CD14-positive monocyte (primary cell): ENCODE data around the gene COA6. TPM values are rescaled to one million over a fixed set of nuclear protein-coding genes. Genes with fewer than 3 reads are reported as not detected.

Experiments
- DNase-seq, 3 donors: peaks; one replicate each; pipeline ENCODE4 v3.0.0-alpha.2; 2011 to 2022
- H2AFZ ChIP-seq: 2 replicates; pipeline ENCODE4 v1.6.0; 2012; ENCODE audit warnings: mild to moderate bottlenecking, low read depth, low read length, inconsistent platforms; ENCODE audit not compliant: insufficient read depth, poor library complexity, severe bottlenecking
- H3K27ac ChIP-seq, 2 donors: 1 replicate in 1 of 2; 2 replicates in 1 of 2; pipeline ENCODE4 v1.5.1; 2012 to 2013; ENCODE audit warnings: low read length in 2 of 2, control low read depth in 1 of 2, inconsistent platforms in 1 of 2, low read depth in 1 of 2, mild to moderate bottlenecking in 1 of 2
- H3K27me3 ChIP-seq, 2 donors: one replicate each; pipeline versions ENCODE4 v1.6.0 to v1.6.1; 2011 to 2013; ENCODE audit warnings: low read length in 2 of 2; ENCODE audit not compliant: control insufficient read depth in 2 of 2, insufficient read depth in 2 of 2
- H3K36me3 ChIP-seq, 2 donors: replicated peaks in 1 of 2; 1 replicate in 1 of 2; 2 replicates in 1 of 2; pipeline versions ENCODE4 v1.5.1 to v1.6.1; 2012 to 2013; ENCODE audit warnings: low read length in 2 of 2, control low read depth in 1 of 2, inconsistent platforms in 1 of 2, mild to moderate bottlenecking in 1 of 2; ENCODE audit not compliant: insufficient read depth in 2 of 2, control insufficient read depth in 1 of 2
- H3K4me1 ChIP-seq, 2 donors: 1 replicate in 1 of 2; 2 replicates in 1 of 2; pipeline versions ENCODE4 v1.5.1 to v1.6.1; 2012 to 2013; ENCODE audit warnings: low read length in 2 of 2, control low read depth in 1 of 2, inconsistent platforms in 1 of 2, mild to moderate bottlenecking in 1 of 2, moderate library complexity in 1 of 2; ENCODE audit not compliant: insufficient read depth in 2 of 2, control insufficient read depth in 1 of 2
- H3K4me2 ChIP-seq: replicated peaks from 2 replicates; pipeline ENCODE3; 2012; ENCODE audit warnings: low read length, moderate library complexity, mild to moderate bottlenecking; ENCODE audit not compliant: poor library complexity, severe bottlenecking; ENCODE audit errors: extremely low read depth
- H3K4me3 ChIP-seq, 3 experiments: fragments of 200-600 bp in 1 of 3; sonication (generic) in 1 of 3; replicated peaks in 1 of 3; 1 replicate in 2 of 3; 2 replicates in 1 of 3; pipeline ENCODE4 v1.5.1; 2011 to 2013; ENCODE audit warnings: low read length in 3 of 3, mild to moderate bottlenecking in 3 of 3, control low read depth in 2 of 3, low read depth in 2 of 3, inconsistent platforms in 1 of 3, moderate library complexity in 1 of 3
- H3K79me2 ChIP-seq: 2 replicates; pipeline ENCODE4 v1.6.0; 2012; ENCODE audit warnings: mild to moderate bottlenecking, control low read depth, inconsistent platforms, low read length, moderate library complexity; ENCODE audit not compliant: insufficient read depth
- H3K9ac ChIP-seq: 2 replicates; pipeline ENCODE4 v1.6.0; 2017; ENCODE audit warnings: low read length, mild to moderate bottlenecking; ENCODE audit not compliant: insufficient read depth, poor library complexity, severe bottlenecking
- H3K9me3 ChIP-seq, 2 donors: replicated peaks in 1 of 2; 1 replicate in 1 of 2; 2 replicates in 1 of 2; pipeline versions ENCODE4 v1.5.1 to v1.6.1; 2012 to 2013; ENCODE audit warnings: low read length in 2 of 2, control low read depth in 1 of 2; ENCODE audit not compliant: control insufficient read depth in 1 of 2, insufficient read depth in 1 of 2
- H4K20me1 ChIP-seq: 2 replicates; pipeline ENCODE4 v1.6.0; 2012; ENCODE audit warnings: mild to moderate bottlenecking, low read length, control low read depth, moderate library complexity; ENCODE audit not compliant: insufficient read depth
- H3K27ac Mint-ChIP-seq, 7 donors: one replicate each; pipeline ENCODE4 v1.8.0; 2020; ENCODE audit warnings: mild to moderate bottlenecking in 7 of 7, mixed read lengths in 7 of 7, moderate library complexity in 6 of 7, inconsistent platforms in 2 of 7
- H3K27me3 Mint-ChIP-seq, 3 donors: one replicate each; pipeline ENCODE4 v1.8.0; 2021 to 2022; ENCODE audit warnings: low read depth in 3 of 3, mild to moderate bottlenecking in 3 of 3, mixed read lengths in 3 of 3, moderate library complexity in 3 of 3, inconsistent platforms in 1 of 3
- H3K36me3 Mint-ChIP-seq, 2 donors: one replicate each; pipeline ENCODE4 v1.8.0; 2020; ENCODE audit warnings: mixed read lengths in 2 of 2, inconsistent platforms in 1 of 2, mild to moderate bottlenecking in 1 of 2
- H3K4me1 Mint-ChIP-seq: one replicate; pipeline ENCODE4 v1.8.0; 2020; ENCODE audit warnings: mild to moderate bottlenecking, mixed read lengths
- H3K4me3 Mint-ChIP-seq, 2 donors: one replicate each; pipeline ENCODE4 v1.8.0; 2020; ENCODE audit warnings: mild to moderate bottlenecking in 2 of 2, mixed read lengths in 2 of 2, moderate library complexity in 1 of 2
- H3K9me3 Mint-ChIP-seq, 7 donors: one replicate each; pipeline ENCODE4 v1.8.0; 2020 to 2022; ENCODE audit warnings: mixed read lengths in 7 of 7, mild to moderate bottlenecking in 6 of 7, moderate library complexity in 6 of 7, inconsistent platforms in 2 of 7
- CTCF ChIP-seq: fragments of 200-600 bp; IDR thresholded peaks from one replicate; pipeline ENCODE4 v1.8.0; 2022; ENCODE audit warnings: antibody characterized with exemption, mild to moderate bottlenecking
- WGBS: methylation state at CpG from one replicate; pipeline ENCODE4 v1.1.5; 2013; ENCODE audit warnings: missing lambda C conversion rate; ENCODE audit not compliant: insufficient coverage; 5-methylcytosine and 5-hydroxymethylcytosine counted together
- intact Hi-C, 2 donors: fragments of 100-400 bp; cut with micrococcal nuclease; formaldehyde crosslinking; loops; one replicate each; pipeline versions ENCODE4 v1.15.0 to v1.15.1; 2023
- polyA plus RNA-seq, 3 donors: library from polyadenylated mRNA; depleted of rRNA in 1 of 3; unstranded in 2 of 3; stranded (reverse) in 1 of 3; fragments of 300-500 nt in 2 of 3; fragments of >200 nt in 1 of 3; fragmentation: Illumina TruSeq in 2 of 3; gene quantifications; 1 replicate in 2 of 3; 2 replicates in 1 of 3; pipeline ENCODE4 v1.2.3, GENCODE V29; 2012 to 2021

COA6 gene
- polyA plus RNA-seq, 3 donors: 7.2 to 55.5 (median 46.3) TPM

- no peaks in the 10 kb centered on the region for H3K4me1 Mint-ChIP-seq
These were observed 33.6 kb downstream of the COA6 start for GRCh38 chr1:234406871-234407270.

GRCh38 chr1:234408757-234409156 lies 35.5 kb downstream of the COA6 start:
- H3K27me3 ChIP-seq: no peaks in the 10 kb centered on the region
- no peaks in the 10 kb centered on the region for H3K4me1 Mint-ChIP-seq
- WGBS: 96% methylated on average over 4 of the region's 9 CpGs
- H4K20me1 ChIP-seq: no peaks in the 10 kb centered on the region
- peaks cover 44 to 46% of the 10 kb centered on the region in 2 donors for H3K36me3 Mint-ChIP-seq
- peak overlapping the region in 3 of 7 donors; percentile 6 to 42 (median 11) for H3K27ac Mint-ChIP-seq
- no peaks in the 10 kb centered on the region for H3K9me3 ChIP-seq
- H3K4me2 ChIP-seq: no peak overlapping the region
- H2AFZ ChIP-seq: no peak overlapping the region
- no peak for DNase-seq
- no peak for TF ChIP-seq CTCF
- H3K4me3 ChIP-seq: no peak overlapping the region
- no peaks in the 10 kb centered on the region for H3K4me1 ChIP-seq
- no peaks in the 10 kb centered on the region for H3K9me3 Mint-ChIP-seq
- H3K27ac ChIP-seq: no peak overlapping the region
- intact Hi-C loops: loop anchor here in 1 of 2 donors (10.0 kb wide), 1 partner anchor 84 kb away; no protein-coding TSS in a partner anchor
- no peaks in the 10 kb centered on the region for H3K79me2 ChIP-seq
- no peaks in the 10 kb centered on the region for H3K27me3 Mint-ChIP-seq
- no peak overlapping the region for H3K9ac ChIP-seq
- no peak overlapping the region for H3K4me3 Mint-ChIP-seq
- H3K36me3 ChIP-seq: peaks cover 20 to 50% of the 10 kb centered on the region in 2 donors

More at GRCh38 chr1:234406871-234407270, 33.6 kb downstream of the COA6 start:
- H3K4me3 ChIP-seq: no peak overlapping the region
- H3K9me3 ChIP-seq: no peaks in the 10 kb centered on the region
- no peak overlapping the region for H3K27ac Mint-ChIP-seq
- H3K4me2 ChIP-seq: no peak overlapping the region
- no peak for DNase-seq
- no peak overlapping the region for H3K4me3 Mint-ChIP-seq
- H3K27me3 Mint-ChIP-seq: no peaks in the 10 kb centered on the region
- no peak for TF ChIP-seq CTCF
- H3K9ac ChIP-seq: no peak overlapping the region
- H3K36me3 ChIP-seq: peaks cover 13 to 34% of the 10 kb centered on the region in 2 donors
- intact Hi-C loops: loop anchor here in 1 of 2 donors (10.0 kb wide), 1 partner anchor 82 kb away; no protein-coding TSS in a partner anchor
- WGBS: 100% methylated on average over 2 of the region's 4 CpGs
- peaks cover 27 to 36% of the 10 kb centered on the region in 2 donors for H3K36me3 Mint-ChIP-seq
- no peaks in the 10 kb centered on the region for H3K4me1 ChIP-seq
- H3K79me2 ChIP-seq: no peaks in the 10 kb centered on the region
- no peak overlapping the region for H2AFZ ChIP-seq
- H3K27me3 ChIP-seq: no peaks in the 10 kb centered on the region
- no peak overlapping the region for H3K27ac ChIP-seq
- H4K20me1 ChIP-seq: no peaks in the 10 kb centered on the region
- H3K9me3 Mint-ChIP-seq: no peaks in the 10 kb centered on the region
